Ascending aorta (tissue), 2 donors: ENCODE data around the gene MRPL48. TPM values are rescaled to one million over a fixed set of nuclear protein-coding genes. Genes with fewer than 3 reads are reported as not detected.

ENCODE experiments used
- DNase-seq, 2 donors: peaks; one replicate each; pipeline ENCODE4 v3.0.0-alpha.2; 2019; ENCODE audit warnings: low spot score in 2 of 2
- H3K27ac ChIP-seq, 2 donors: fragments of 200-600 bp; sonication (generic); one replicate each; pipeline ENCODE4 v1.5.1; 2016 to 2017; ENCODE audit warnings: mild to moderate bottlenecking in 1 of 2
- H3K27me3 ChIP-seq: fragments of 200-600 bp; sonication (generic); one replicate; pipeline ENCODE4 v1.5.1; 2017
- H3K36me3 ChIP-seq, 2 donors: fragments of 200-600 bp; sonication (generic); one replicate each; pipeline ENCODE4 v1.5.1; 2016
- H3K4me1 ChIP-seq, 2 donors: fragments of 200-600 bp; sonication (generic); one replicate each; pipeline ENCODE4 v1.5.1; 2016 to 2017; ENCODE audit warnings: mild to moderate bottlenecking in 1 of 2
- H3K4me3 ChIP-seq, 2 donors: fragments of 200-600 bp; sonication (generic); one replicate each; pipeline ENCODE4 v1.5.1; 2016 to 2017; ENCODE audit warnings: mild to moderate bottlenecking in 1 of 2
- H3K9me3 ChIP-seq, 2 donors: fragments of 200-600 bp; sonication (generic); one replicate each; pipeline ENCODE4 v1.5.1; 2016
- CTCF ChIP-seq, 3 experiments: fragments of 200-600 bp in 2 of 3; fragments of 450-650 bp in 1 of 3; sonication (generic) in 2 of 3; IDR thresholded peaks; one replicate each; pipeline ENCODE4 v1.5.1; 2016 to 2019; ENCODE audit warnings: antibody characterized with exemption in 3 of 3, mild to moderate bottlenecking in 1 of 3, moderate library complexity in 1 of 3
- intact Hi-C: fragments of 100-400 bp; cut with DNase I; formaldehyde crosslinking; loops from one replicate; pipeline ENCODE4 v1.15.1; 2023
- total RNA-seq: library from RNA; depleted of rRNA; stranded (reverse); fragments of >200 nt; gene quantifications from one replicate; pipeline ENCODE4 v1.1.0, GENCODE V29; 2016

Gene MRPL48
- total RNA-seq, 1 donor from 2014 or later: not detected

- intact Hi-C loops: no loop called here
- DNase-seq: no peak
- Histone ChIP-seq H3K27ac (no peak overlapping the region), H3K9me3 (no peaks in the 10 kb centered on the region), H3K4me3 (no peak overlapping the region), H3K36me3 (no peaks in the 10 kb centered on the region), H3K4me1 (no peaks in the 10 kb centered on the region), H3K27me3 (no peaks in the 10 kb centered on the region)
- TF ChIP-seq CTCF (IDR thresholded peaks at IDR 0.05): no peak
Observed at GRCh38 chr11:73814812-73815211, 27.1 kb downstream of the MRPL48 start.

- no peaks in the 10 kb centered on the region for H3K4me1 ChIP-seq
- DNase-seq: no peak
- H3K27me3 ChIP-seq: no peaks in the 10 kb centered on the region
- no peak for TF ChIP-seq CTCF (IDR thresholded peaks at IDR 0.05)
- H3K9me3 ChIP-seq: no peaks in the 10 kb centered on the region
- H3K27ac ChIP-seq: no peak overlapping the region
- H3K4me3 ChIP-seq: no peak overlapping the region
- H3K36me3 ChIP-seq: no peaks in the 10 kb centered on the region
- intact Hi-C loops: no loop called here
Observed at GRCh38 chr11:73818846-73819245, 31.2 kb downstream of the MRPL48 start.

- TF ChIP-seq CTCF (IDR thresholded peaks at IDR 0.05): no peak
- Histone ChIP-seq H3K4me3 (no peak overlapping the region), H3K27me3 (no peaks in the 10 kb centered on the region), H3K27ac (no peak overlapping the region), H3K4me1 (no peaks in the 10 kb centered on the region), H3K36me3 (peaks cover 19 to 24% of the 10 kb centered on the region in 2 donors), H3K9me3 (no peaks in the 10 kb centered on the region)
- intact Hi-C loops: no loop called here
- no peak for DNase-seq
Observed at GRCh38 chr11:73830261-73830660, 42.6 kb downstream of the MRPL48 start.

- no peaks in the 10 kb centered on the region for H3K27me3 ChIP-seq
- no peak overlapping the region for H3K4me3 ChIP-seq
- no peak for TF ChIP-seq CTCF (IDR thresholded peaks at IDR 0.05)
- intact Hi-C loops: no loop called here
- H3K9me3 ChIP-seq: no peaks in the 10 kb centered on the region
- H3K36me3 ChIP-seq: peaks cover 14 to 18% of the 10 kb centered on the region in 2 donors
- no peak overlapping the region for H3K27ac ChIP-seq
- no peak for DNase-seq
- H3K4me1 ChIP-seq: no peaks in the 10 kb centered on the region
Observed at GRCh38 chr11:73833067-73833466, 45.4 kb downstream of the MRPL48 start.

GRCh38 chr11:73838443-73839122 lies 50.9 kb downstream of the MRPL48 start:
- Histone ChIP-seq H3K36me3 (peaks cover 11 to 12% of the 10 kb centered on the region in 2 donors), H3K4me3 (no peak overlapping the region), H3K27me3 (no peaks in the 10 kb centered on the region), H3K4me1 (no peaks in the 10 kb centered on the region), H3K9me3 (no peaks in the 10 kb centered on the region), H3K27ac (no peak overlapping the region)
- no peak for TF ChIP-seq CTCF (IDR thresholded peaks at IDR 0.05)
- DNase-seq: no peak
- intact Hi-C loops: no loop called here

- no peaks in the 10 kb centered on the region for H3K27me3 ChIP-seq
- intact Hi-C loops: no loop called here
- no peak for TF ChIP-seq CTCF (IDR thresholded peaks at IDR 0.05)
- H3K4me3 ChIP-seq: no peak overlapping the region
- no peaks in the 10 kb centered on the region for H3K9me3 ChIP-seq
- no peak overlapping the region for H3K27ac ChIP-seq
- H3K4me1 ChIP-seq: no peaks in the 10 kb centered on the region
- H3K36me3 ChIP-seq: peaks cover 16 to 17% of the 10 kb centered on the region in 2 donors
- DNase-seq: no peak
Observed at GRCh38 chr11:73839123-73839457, 51.4 kb downstream of the MRPL48 start.
